Activated gamma-delta T cell treated with anti-CD3 and anti-CD28 coated beads, Interleukin-2, amount 50 U/mL, for 16 hours (primary cell): ENCODE results near the gene SDR42E1.
"Not testable (repeated sequence)": the region's sequence is repeated elsewhere in the genome, so short reads cannot be mapped to it uniquely, and the experiment has no call there.

Experiments
- DNase-seq: peaks from one replicate; pipeline ENCODE4 v3.0.0-alpha.2; 2020; ENCODE audit warnings: low read depth

SDR42E1 gene

GRCh38 chr16:82037666-82038065 is 26.4 kb upstream of the SDR42E1 start:
- no peak for DNase-seq

- no peak for DNase-seq
Measured at GRCh38 chr16:82037251-82037650, 26.0 kb upstream of the SDR42E1 start.

- no peak for DNase-seq
Measured at GRCh38 chr16:82034981-82035612, 23.8 kb upstream of the SDR42E1 start, which contains the start of gene HSD17B2. Gene HSD17B2 (plus strand): TSS chr16:82035253. CDS start chr16:82035425, 172 bp downstream.

- DNase-seq, result no peak
Measured at GRCh38 chr16:82033683-82034300, 22.5 kb upstream of the SDR42E1 start.

GRCh38 chr16:82033006-82033405 is 21.7 kb upstream of the SDR42E1 start:
- DNase-seq, result no peak

- DNase-seq, result no peak
Measured at GRCh38 chr16:82031116-82032084, 20.1 kb upstream of the SDR42E1 start.

- DNase-seq, result no peak
Measured at GRCh38 chr16:82027629-82028064, 16.4 kb upstream of the SDR42E1 start.

GRCh38 chr16:82024883-82025282 is 13.6 kb upstream of the SDR42E1 start:
- no peak for DNase-seq

- no peak for DNase-seq
Measured at GRCh38 chr16:82024316-82024715, 13.0 kb upstream of the SDR42E1 start.

- no peak for DNase-seq
Measured at GRCh38 chr16:82023206-82023605, 11.9 kb upstream of the SDR42E1 start.

- DNase-seq, result no peak
Measured at GRCh38 chr16:82020051-82020450, 8.8 kb upstream of the SDR42E1 start.

GRCh38 chr16:82019535-82019934 is 8.3 kb upstream of the SDR42E1 start:
- DNase-seq, result no peak

- DNase-seq, result no peak
Measured at GRCh38 chr16:82017911-82018568, 6.8 kb upstream of the SDR42E1 start.

- DNase-seq, result no peak
Measured at GRCh38 chr16:82016964-82017363, 5.7 kb upstream of the SDR42E1 start.

GRCh38 chr16:82016263-82016662 is 5.0 kb upstream of the SDR42E1 start:
- DNase-seq, result no peak

GRCh38 chr16:82013139-82013538 is 1.9 kb upstream of the SDR42E1 start:
- DNase-seq, result no peak

GRCh38 chr16:82010649-82011048 is 621 bp downstream of the SDR42E1 start:
- DNase-seq, result no peak

- DNase-seq, result not testable (repeated sequence)
Measured at GRCh38 chr16:82009789-82010188, 1.5 kb downstream of the SDR42E1 start.

- DNase-seq, result no peak
Measured at GRCh38 chr16:82008957-82009592, 2.2 kb downstream of the SDR42E1 start.

- DNase-seq, result no peak
Measured at GRCh38 chr16:82007189-82007588, 4.1 kb downstream of the SDR42E1 start.

GRCh38 chr16:82006036-82006435 is 5.2 kb downstream of the SDR42E1 start:
- no peak for DNase-seq
